ENCODE measurements around the gene POU2AF1. TPM values are rescaled to one million over a fixed set of nuclear protein-coding genes. Genes with fewer than 3 reads are reported as not detected.

The POU2AF1 gene
- total RNA-seq, 1 experiment from 2014 or later = not detected

GRCh38 chr11:111367411-111368284 lies 11.4 kb downstream of the POU2AF1 start:
- no peak for DNase-seq
- Mint-ChIP-seq H3K9me3 (ENCODE audit: low read depth, unreplicated experiment) (no peaks in the 10 kb centered on the region), H3K36me3 (ENCODE audit: insufficient read depth, unreplicated experiment) (no peaks in the 10 kb centered on the region), H3K4me3 (ENCODE audit: low read depth, unreplicated experiment) (no peak overlapping the region), H3K27ac (ENCODE audit: unreplicated experiment) (no peak overlapping the region), H3K4me1 (ENCODE audit: low read depth, unreplicated experiment) (peaks cover 1% of the 10 kb centered on the region), H3K27me3 (ENCODE audit: unreplicated experiment) (no peaks in the 10 kb centered on the region)
- TF ChIP-seq, protein P1, sequence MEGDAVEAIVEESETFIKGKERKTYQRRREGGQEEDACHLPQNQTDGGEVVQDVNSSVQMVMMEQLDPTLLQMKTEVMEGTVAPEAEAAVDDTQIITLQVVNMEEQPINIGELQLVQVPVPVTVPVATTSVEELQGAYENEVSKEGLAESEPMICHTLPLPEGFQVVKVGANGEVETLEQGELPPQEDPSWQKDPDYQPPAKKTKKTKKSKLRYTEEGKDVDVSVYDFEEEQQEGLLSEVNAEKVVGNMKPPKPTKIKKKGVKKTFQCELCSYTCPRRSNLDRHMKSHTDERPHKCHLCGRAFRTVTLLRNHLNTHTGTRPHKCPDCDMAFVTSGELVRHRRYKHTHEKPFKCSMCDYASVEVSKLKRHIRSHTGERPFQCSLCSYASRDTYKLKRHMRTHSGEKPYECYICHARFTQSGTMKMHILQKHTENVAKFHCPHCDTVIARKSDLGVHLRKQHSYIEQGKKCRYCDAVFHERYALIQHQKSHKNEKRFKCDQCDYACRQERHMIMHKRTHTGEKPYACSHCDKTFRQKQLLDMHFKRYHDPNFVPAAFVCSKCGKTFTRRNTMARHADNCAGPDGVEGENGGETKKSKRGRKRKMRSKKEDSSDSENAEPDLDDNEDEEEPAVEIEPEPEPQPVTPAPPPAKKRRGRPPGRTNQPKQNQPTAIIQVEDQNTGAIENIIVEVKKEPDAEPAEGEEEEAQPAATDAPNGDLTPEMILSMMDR (IDR thresholded peaks at IDR 0.05; ENCODE audit: unreplicated experiment) = no peak
- CTCF ChIA-PET = no interaction called here
- BruUV-seq (replicated peaks) = no TSS peak
- intact Hi-C loops (cut with micrococcal nuclease; ENCODE audit: unreplicated experiment) = loop anchor here (10.0 kb wide), 1 partner anchor 47 kb away; no protein-coding TSS in a partner anchor

DNA sequence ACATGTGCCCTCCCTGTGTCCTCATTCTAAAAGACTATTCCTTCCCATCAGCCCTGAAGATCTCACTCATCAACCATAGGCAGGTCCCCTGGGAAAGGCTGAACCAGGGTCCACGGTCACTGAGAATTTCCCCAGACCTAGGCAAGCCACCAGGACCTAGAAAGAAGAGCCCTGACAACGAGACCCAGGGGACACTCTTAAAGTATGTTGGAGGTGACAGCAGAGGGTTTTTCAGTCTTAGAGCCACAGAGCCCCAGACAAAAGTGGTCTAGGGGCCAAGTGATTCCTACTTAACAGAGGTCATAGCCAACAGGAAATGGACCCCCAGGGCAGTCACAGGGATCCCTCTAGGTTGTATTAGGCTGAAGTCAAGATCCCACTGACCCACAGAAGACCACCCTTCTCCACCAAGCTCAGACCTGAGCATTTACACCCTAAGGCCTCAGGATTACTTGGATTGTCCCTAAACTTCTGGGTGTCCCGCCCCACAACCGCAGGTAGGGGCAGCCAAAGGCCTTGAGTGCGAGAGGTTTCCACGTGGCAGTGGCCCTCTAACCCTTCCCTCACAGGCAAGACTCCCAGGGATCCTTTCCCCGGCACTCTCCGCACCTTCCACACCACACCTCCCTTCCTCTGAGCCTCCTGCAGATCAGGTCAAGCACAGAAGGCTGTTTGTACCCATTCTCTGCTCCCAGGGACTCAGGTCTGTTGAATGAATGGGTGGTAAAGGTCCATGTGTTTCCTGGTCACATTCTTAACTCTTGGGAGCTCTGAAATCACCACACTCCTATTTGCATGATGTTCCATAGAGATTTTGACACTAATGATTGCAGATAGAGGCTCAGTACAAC lies 12.3 kb downstream of the POU2AF1 start:
- Mint-ChIP-seq H3K4me1 (ENCODE audit: low read depth, unreplicated experiment) (peaks cover 10% of the 10 kb centered on the region), H3K4me3 (ENCODE audit: low read depth, unreplicated experiment) (no peak overlapping the region), H3K9me3 (ENCODE audit: low read depth, unreplicated experiment) (no peaks in the 10 kb centered on the region), H3K27ac (ENCODE audit: unreplicated experiment) (no peak overlapping the region), H3K36me3 (ENCODE audit: insufficient read depth, unreplicated experiment) (peaks cover 7% of the 10 kb centered on the region), H3K27me3 (ENCODE audit: unreplicated experiment) (no peaks in the 10 kb centered on the region)
- CTCF ChIA-PET = no interaction called here
- TF ChIP-seq, protein P1 (IDR thresholded peaks at IDR 0.05; ENCODE audit: unreplicated experiment) = no peak
- no TSS peak for BruUV-seq (replicated peaks)
- intact Hi-C loops (cut with micrococcal nuclease; ENCODE audit: unreplicated experiment) = loop anchor here (10.0 kb wide), 1 partner anchor 48 kb away; no protein-coding TSS in a partner anchor
- no peak for DNase-seq

DNA sequence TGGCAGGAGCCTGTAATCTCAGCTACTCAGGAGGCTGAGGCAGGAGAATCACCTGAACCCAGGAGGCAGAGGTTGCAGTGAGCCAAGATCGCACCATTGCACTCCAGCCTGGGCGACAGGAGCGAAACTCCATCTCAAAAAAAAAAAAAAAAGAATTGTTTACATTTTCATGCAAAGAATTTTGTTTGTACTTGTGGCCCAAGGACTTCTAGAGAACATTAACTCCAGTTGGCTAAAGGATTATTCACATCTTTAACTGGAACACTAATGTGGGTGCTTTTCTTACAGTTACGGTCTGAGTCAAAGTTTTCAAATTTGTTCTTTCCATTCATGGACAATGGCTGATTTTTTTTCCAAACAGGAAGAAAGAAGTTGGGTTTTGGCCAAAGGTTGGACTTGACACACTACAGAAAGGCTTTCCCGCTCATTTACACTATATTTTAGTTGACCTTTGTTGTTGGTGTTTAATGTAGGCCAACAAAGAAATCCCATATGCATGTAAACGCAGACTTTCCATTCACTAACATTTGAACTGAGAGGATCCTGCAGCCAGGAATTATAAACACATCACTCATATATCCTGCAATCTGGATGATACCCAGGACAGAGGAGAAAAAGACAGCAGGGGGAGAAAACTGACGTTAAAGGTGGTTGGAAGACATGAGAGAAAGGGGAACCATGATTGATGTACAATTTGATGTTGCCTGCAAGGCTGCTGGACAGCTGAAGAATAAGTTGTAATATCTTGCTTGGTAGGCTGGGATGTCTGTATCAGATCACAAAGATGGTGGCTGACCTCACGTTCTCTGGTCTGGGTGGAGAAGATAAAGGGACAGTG lies 13.1 kb downstream of the POU2AF1 start:
- DNase-seq = no peak
- CTCF ChIA-PET = no interaction called here
- Mint-ChIP-seq H3K4me1 (ENCODE audit: low read depth, unreplicated experiment) (peaks cover 18% of the 10 kb centered on the region), H3K27ac (ENCODE audit: unreplicated experiment) (no peak overlapping the region), H3K36me3 (ENCODE audit: insufficient read depth, unreplicated experiment) (peaks cover 11% of the 10 kb centered on the region), H3K4me3 (ENCODE audit: low read depth, unreplicated experiment) (no peak overlapping the region), H3K9me3 (ENCODE audit: low read depth, unreplicated experiment) (no peaks in the 10 kb centered on the region), H3K27me3 (ENCODE audit: unreplicated experiment) (no peaks in the 10 kb centered on the region)
- TF ChIP-seq, protein P1 (IDR thresholded peaks at IDR 0.05; ENCODE audit: unreplicated experiment) = no peak
- BruUV-seq (replicated peaks) = no TSS peak
- intact Hi-C loops (cut with micrococcal nuclease; ENCODE audit: unreplicated experiment) = loop anchor here (10.0 kb wide), 1 partner anchor 49 kb away; no protein-coding TSS in a partner anchor

DNA sequence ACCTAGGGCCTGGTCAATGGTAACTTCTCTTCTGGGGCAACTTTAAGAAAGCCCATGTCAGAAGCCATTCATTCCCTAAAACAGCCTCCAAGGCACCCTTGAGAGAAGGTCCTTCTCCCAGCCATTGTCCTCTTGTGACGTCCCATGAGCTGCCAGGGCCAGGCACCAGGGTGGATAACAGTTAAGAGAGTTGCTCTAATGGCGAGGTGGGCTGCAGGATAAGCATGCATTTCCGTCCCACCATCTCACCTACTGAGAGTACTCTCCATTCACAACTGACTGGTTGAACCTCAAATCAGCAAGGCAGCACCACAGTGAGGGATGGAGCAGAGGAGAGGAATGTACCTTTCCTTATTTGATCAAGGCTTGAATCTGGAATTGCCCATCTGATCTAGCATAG lies 14.6 kb downstream of the POU2AF1 start:
- CTCF ChIA-PET = no interaction called here
- Mint-ChIP-seq H3K27me3 (ENCODE audit: unreplicated experiment) (no peaks in the 10 kb centered on the region), H3K4me1 (ENCODE audit: low read depth, unreplicated experiment) (peaks cover 25% of the 10 kb centered on the region), H3K36me3 (ENCODE audit: insufficient read depth, unreplicated experiment) (peaks cover 11% of the 10 kb centered on the region), H3K27ac (ENCODE audit: unreplicated experiment) (no peak overlapping the region), H3K4me3 (ENCODE audit: low read depth, unreplicated experiment) (no peak overlapping the region), H3K9me3 (ENCODE audit: low read depth, unreplicated experiment) (no peaks in the 10 kb centered on the region)
- intact Hi-C loops (cut with micrococcal nuclease; ENCODE audit: unreplicated experiment) = loop anchor here (10.0 kb wide), 1 partner anchor 50 kb away; no protein-coding TSS in a partner anchor
- DNase-seq = no peak
- BruUV-seq (replicated peaks) = no TSS peak
- TF ChIP-seq, protein P1 (IDR thresholded peaks at IDR 0.05; ENCODE audit: unreplicated experiment) = no peak
